SU-DHL-6 (cell line): Measurements from ENCODE around the gene PRKD1.

Source experiments
- EZH2phosphoT487 ChIP-seq: fragments of 200-600 bp; sonication (generic), shearing (Covaris generic); conservative IDR thresholded peaks from 2 replicates; pipeline ENCODE4 v1.6.1; 2018; ENCODE audit warnings: mild to moderate bottlenecking, antibody characterized with exemption, low read length, moderate library complexity, mixed read lengths
- TF ChIP-seq, protein P1 (sequence below): fragments of 200-600 bp; sonication (generic); IDR thresholded peaks from one replicate; pipeline ENCODE4 v1.5.1; 2017; ENCODE audit warnings: antibody characterized with exemption, mild to moderate bottlenecking, low read length, moderate library complexity; ENCODE audit not compliant: insufficient read depth, poor library complexity, severe bottlenecking

DNA sequence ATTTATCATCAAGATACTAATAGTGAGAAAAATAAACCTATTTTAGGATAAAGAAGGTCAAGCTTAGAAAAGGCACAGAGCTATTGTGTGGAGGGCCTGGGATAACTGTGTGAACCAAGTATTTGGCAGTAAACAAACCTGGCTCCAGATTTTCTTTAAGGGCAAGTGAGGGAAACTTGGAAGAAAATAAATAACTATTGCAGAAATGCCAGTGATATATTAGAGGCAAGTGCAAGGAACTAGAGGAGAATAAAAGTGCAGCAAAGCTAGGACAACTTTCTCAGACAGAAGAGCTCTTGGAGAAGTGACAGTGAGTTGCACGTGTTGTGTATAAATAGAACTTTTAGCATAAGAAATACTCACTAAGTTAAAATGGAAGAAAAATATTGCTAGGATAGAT is 83.7 kb downstream of the PRKD1 start:
- TF ChIP-seq, protein P1, sequence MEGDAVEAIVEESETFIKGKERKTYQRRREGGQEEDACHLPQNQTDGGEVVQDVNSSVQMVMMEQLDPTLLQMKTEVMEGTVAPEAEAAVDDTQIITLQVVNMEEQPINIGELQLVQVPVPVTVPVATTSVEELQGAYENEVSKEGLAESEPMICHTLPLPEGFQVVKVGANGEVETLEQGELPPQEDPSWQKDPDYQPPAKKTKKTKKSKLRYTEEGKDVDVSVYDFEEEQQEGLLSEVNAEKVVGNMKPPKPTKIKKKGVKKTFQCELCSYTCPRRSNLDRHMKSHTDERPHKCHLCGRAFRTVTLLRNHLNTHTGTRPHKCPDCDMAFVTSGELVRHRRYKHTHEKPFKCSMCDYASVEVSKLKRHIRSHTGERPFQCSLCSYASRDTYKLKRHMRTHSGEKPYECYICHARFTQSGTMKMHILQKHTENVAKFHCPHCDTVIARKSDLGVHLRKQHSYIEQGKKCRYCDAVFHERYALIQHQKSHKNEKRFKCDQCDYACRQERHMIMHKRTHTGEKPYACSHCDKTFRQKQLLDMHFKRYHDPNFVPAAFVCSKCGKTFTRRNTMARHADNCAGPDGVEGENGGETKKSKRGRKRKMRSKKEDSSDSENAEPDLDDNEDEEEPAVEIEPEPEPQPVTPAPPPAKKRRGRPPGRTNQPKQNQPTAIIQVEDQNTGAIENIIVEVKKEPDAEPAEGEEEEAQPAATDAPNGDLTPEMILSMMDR: no peak
- TF ChIP-seq EZH2phosphoT487: no peak
